Panc1 (cell line): ENCODE data around the gene CPEB2. TPM values are rescaled to one million over a fixed set of nuclear protein-coding genes. Genes with fewer than 3 reads are reported as not detected.

Experiments used
- ATAC-seq: fragments of 200-7000 bp; cut with Tn5 transposase; 2 replicates; pipeline ENCODE4 v1.9.1; 2020; ENCODE audit warnings: mild to moderate bottlenecking, moderate library complexity
- BruUV-seq: library from RNA; stranded (reverse); fragments of 400-500 nt; replicated peaks from 2 replicates; lab custom pipeline; 2021; lab: Mats Ljungman, UMichigan
- CTCF ChIA-PET: fragments of 300-600 bp; sonication (Branson Sonifier 250); formaldehyde crosslinking; loops from one replicate; lab custom pipeline; 2022; ENCODE audit warnings: antibody characterized with exemption; lab: Charles Lee
- POLR2A ChIA-PET: fragments of 300-600 bp; sonication (Branson Sonifier 250); formaldehyde crosslinking; loops from one replicate; lab custom pipeline; 2022; ENCODE audit warnings: antibody characterized with exemption; lab: Charles Lee
- DNase-seq: peaks from one replicate; pipeline ENCODE4 v3.0.0-alpha.2; 2010; ENCODE audit warnings: low read depth, low spot score
- H3K27ac ChIP-seq: 2 replicates; pipeline ENCODE4 v1.5.1; 2011; ENCODE audit warnings: mild to moderate bottlenecking, low read length, inconsistent platforms
- H3K27me3 ChIP-seq: fragments of 200-500 bp; sonication (Bioruptor generic); 2 replicates; pipeline ENCODE4 v1.6.0; 2014; ENCODE audit warnings: low read length, inconsistent platforms; ENCODE audit not compliant: control insufficient read depth, insufficient read depth
- H3K36me3 ChIP-seq: fragments of 200-500 bp; sonication (Bioruptor generic); 2 replicates; pipeline ENCODE4 v1.5.1; 2014; ENCODE audit warnings: inconsistent platforms, mild to moderate bottlenecking, low read length, moderate library complexity; ENCODE audit not compliant: control insufficient read depth, insufficient read depth
- H3K4me1 ChIP-seq: 2 replicates; pipeline ENCODE4 v1.5.1; 2011; ENCODE audit warnings: inconsistent platforms, mild to moderate bottlenecking, low read length, moderate library complexity; ENCODE audit not compliant: control insufficient read depth, insufficient read depth
- H3K4me3 ChIP-seq, 2 experiments: 2 replicates each; pipeline ENCODE4 v1.5.1; 2011 to 2012; ENCODE audit warnings: low read depth in 2 of 2, low read length in 2 of 2, mild to moderate bottlenecking in 2 of 2, inconsistent platforms in 1 of 2, moderate library complexity in 1 of 2
- H3K9me3 ChIP-seq: fragments of 200-500 bp; sonication (Bioruptor generic); 2 replicates; pipeline ENCODE4 v1.5.1; 2014; ENCODE audit warnings: low read depth, mild to moderate bottlenecking, inconsistent platforms, low read length, moderate library complexity; ENCODE audit not compliant: control insufficient read depth, insufficient read depth
- CTCF ChIP-seq: fragments of 450-650 bp; IDR thresholded peaks from 2 replicates; pipeline ENCODE4 v1.5.1; 2017; ENCODE audit warnings: mild to moderate bottlenecking
- POLR2AphosphoS5 ChIP-seq: IDR thresholded peaks from 2 replicates; pipeline ENCODE4 v1.6.1; 2012; ENCODE audit warnings: mild to moderate bottlenecking, low read depth, low read length, moderate library complexity
- REST ChIP-seq, 2 experiments: IDR thresholded peaks; 2 replicates each; pipeline ENCODE4 v1.6.1; 2011 to 2012; ENCODE audit warnings: low read depth in 2 of 2, control low read depth in 1 of 2, low read length in 1 of 2, mild to moderate bottlenecking in 1 of 2, moderate library complexity in 1 of 2; ENCODE audit not compliant: insufficient read depth in 1 of 2
- SIN3A ChIP-seq: IDR thresholded peaks from 2 replicates; pipeline ENCODE4 v1.6.1; 2012; ENCODE audit warnings: low read depth, mild to moderate bottlenecking, low read length, moderate library complexity, borderline replicate concordance; ENCODE audit not compliant: insufficient read depth
- TCF7L2 ChIP-seq: IDR thresholded peaks from 2 replicates; pipeline ENCODE4 v1.6.1; 2011; ENCODE audit warnings: mild to moderate bottlenecking, low read depth, low read length, inconsistent platforms
- in situ Hi-C: cut with HindIII; loops from 2 replicates; pipeline ENCODE4 v1.10.0; 2016; ENCODE audit warnings: low sequenced_read_pairs, low pct_unique_long_range_greater_than_20kb
- intact Hi-C: fragments of 100-400 bp; cut with micrococcal nuclease; formaldehyde crosslinking; loops from one replicate; pipeline ENCODE4 v1.10.0; 2022; ENCODE audit not compliant: unreplicated experiment
- total RNA-seq: library from RNA; stranded (reverse); gene quantifications from one replicate; pipeline ENCODE4 v1.2.1, GENCODE V29; 2021; ENCODE audit not compliant: unreplicated experiment

The CPEB2 gene
- total RNA-seq, 1 experiment from 2014 or later = 7.2 TPM

GRCh38 chr4:15021946-15022345, 19.7 kb downstream of the CPEB2 start:
- ChIA-PET POLR2A (no interaction called here), CTCF (no interaction called here)
- in situ Hi-C loops (no loop called here), intact Hi-C loops (no loop called here)
- no peak overlapping the region for H3K27ac ChIP-seq
- no peak overlapping the region for H3K4me3 ChIP-seq
- DNase-seq (no peak), ATAC-seq (no peak)
- TF ChIP-seq POLR2AphosphoS5 (no peak), REST (IDR thresholded peaks at IDR 0.05; ENCODE audit: insufficient read depth in 1 of 2, low read depth in 2 of 2, low read length in 1 of 2) (no peak), TCF7L2 (no peak), CTCF (no peak), SIN3A (no peak)
- BruUV-seq = no TSS peak
- H3K27me3 ChIP-seq = no peaks in the 10 kb centered on the region
- no peaks in the 10 kb centered on the region for H3K9me3 ChIP-seq
- no peaks in the 10 kb centered on the region for H3K36me3 ChIP-seq
- H3K4me1 ChIP-seq = no peaks in the 10 kb centered on the region

GRCh38 chr4:15024386-15024785, 22.1 kb downstream of the CPEB2 start:
- BruUV-seq = no TSS peak
- intact Hi-C loops (no loop called here), in situ Hi-C loops (no loop called here)
- TF ChIP-seq TCF7L2 = no peak
- TF ChIP-seq SIN3A = no peak
- no peak for TF ChIP-seq REST (IDR thresholded peaks at IDR 0.05; ENCODE audit: insufficient read depth in 1 of 2, low read depth in 2 of 2, low read length in 1 of 2)
- no peak for TF ChIP-seq CTCF
- no peak for TF ChIP-seq POLR2AphosphoS5
- no peaks in the 10 kb centered on the region for H3K27me3 ChIP-seq
- no peak overlapping the region for H3K27ac ChIP-seq
- no peaks in the 10 kb centered on the region for H3K4me1 ChIP-seq
- no peaks in the 10 kb centered on the region for H3K9me3 ChIP-seq
- DNase-seq (no peak), ATAC-seq (no peak)
- H3K36me3 ChIP-seq = no peaks in the 10 kb centered on the region
- POLR2A ChIA-PET = no interaction called here
- no peak overlapping the region for H3K4me3 ChIP-seq
- CTCF ChIA-PET = no interaction called here
